GM11168 (cell line): Measurements from ENCODE around the gene TCEAL5.
"Not testable (repeated sequence)": the region's sequence is repeated elsewhere in the genome, so short reads cannot be mapped to it uniquely, and the experiment has no call there.

Experiments
- in situ Hi-C: fragments of 300-500 bp; cut with MboI; formaldehyde crosslinking; loops from one replicate; pipeline ENCODE4 v1.12.0; 2022; ENCODE audit warnings: low sequenced_read_pairs; ENCODE audit not compliant: unreplicated experiment

The TCEAL5 gene, protein sequence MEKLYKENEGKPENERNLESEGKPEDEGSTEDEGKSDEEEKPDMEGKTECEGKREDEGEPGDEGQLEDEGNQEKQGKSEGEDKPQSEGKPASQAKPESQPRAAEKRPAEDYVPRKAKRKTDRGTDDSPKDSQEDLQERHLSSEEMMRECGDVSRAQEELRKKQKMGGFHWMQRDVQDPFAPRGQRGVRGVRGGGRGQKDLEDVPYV

DNA sequence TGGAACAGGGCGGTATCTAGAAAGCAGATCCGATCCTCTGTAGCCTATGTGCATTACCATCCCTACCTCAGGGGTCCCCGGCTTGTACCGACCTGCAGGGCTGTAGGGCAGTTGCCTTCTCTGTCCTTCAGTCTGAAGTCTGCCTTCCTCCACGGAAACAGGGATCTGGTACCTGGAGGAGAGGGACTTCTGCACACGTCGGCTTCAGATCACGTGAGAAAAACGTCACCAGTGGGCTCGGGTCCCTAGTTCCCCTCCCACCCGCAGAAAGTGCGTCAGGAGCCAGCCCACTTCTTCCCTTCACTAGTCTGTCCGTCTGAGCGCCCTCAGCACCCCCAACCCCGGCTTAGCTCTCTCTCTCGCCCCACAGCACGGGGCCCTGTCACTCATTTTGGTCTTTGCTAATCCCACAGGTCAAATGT lies at the start of gene TCEAL5:
Gene TCEAL5, minus strand, starts transcription at position 170 of the 422 bp plus-strand sequence. CDS start 2,187 bp downstream, outside the sequence.
- in situ Hi-C loops, result no loop called here

DNA sequence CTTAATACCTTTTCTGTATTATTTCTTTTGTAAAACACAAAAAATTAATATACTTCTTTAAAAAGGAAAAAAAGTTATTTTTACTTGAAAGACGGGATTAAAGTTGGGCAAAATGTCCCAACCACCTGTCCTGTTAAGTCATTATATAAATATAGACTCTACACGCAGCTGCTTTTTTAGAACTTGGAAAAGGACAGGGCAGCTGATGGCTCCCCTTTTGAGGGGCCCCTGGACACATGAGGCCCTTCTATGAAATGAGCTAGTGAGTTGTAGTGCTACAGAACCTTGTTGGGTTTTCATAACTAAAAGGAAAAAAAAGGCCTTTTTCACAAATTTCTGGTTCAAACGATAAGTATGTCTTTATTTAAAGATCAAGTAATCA lies 34.8 kb upstream of the TCEAL5 start:
- in situ Hi-C loops, result no loop called here

DNA sequence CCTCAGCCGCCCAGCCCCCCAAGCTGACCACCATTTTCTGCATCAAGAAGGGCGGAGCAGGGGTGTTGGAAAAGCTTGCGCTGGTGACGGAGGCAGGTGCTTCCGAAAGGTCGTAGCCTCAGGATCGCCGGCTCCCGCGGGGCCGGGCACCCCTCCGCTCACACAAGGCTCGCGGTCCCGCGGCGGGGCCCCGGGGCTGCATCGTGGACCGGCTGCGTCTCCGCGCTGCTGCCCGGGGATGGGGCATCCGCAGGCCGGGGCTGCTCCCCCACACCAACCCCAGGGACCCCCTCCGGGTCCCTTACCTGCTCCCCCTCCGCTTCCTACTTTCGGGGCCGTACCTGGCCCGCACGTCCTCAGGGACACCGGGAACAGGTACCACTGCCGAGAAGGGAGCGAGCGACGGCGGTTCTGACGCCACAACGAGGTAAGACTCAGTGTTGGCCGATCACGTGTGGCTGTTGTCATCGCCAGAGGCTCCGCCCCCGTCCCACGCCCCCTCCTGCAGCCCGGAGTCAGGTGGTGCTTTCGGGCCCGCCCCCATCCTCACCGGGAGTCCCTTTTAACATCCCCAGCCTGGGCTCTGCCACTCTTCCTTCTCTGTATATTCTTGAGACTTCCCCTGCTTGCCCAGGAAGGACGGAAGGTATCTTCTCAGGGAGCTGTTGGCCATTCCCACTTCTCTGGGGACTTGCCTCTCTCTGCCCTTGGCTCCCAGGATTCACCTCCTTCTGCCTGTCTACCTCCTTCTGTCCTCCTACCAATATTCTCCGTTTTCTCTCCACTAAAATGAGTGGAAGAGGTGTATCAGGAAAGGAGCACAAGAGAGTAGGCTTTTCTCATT lies 34.2 kb upstream of the TCEAL5 start, which contains the start of gene BEX2:
Gene BEX2, minus strand, starts transcription at position 436 of the 844 bp plus-strand sequence. CDS start 1,014 bp downstream, outside the sequence.
- in situ Hi-C loops, result no loop called here

DNA sequence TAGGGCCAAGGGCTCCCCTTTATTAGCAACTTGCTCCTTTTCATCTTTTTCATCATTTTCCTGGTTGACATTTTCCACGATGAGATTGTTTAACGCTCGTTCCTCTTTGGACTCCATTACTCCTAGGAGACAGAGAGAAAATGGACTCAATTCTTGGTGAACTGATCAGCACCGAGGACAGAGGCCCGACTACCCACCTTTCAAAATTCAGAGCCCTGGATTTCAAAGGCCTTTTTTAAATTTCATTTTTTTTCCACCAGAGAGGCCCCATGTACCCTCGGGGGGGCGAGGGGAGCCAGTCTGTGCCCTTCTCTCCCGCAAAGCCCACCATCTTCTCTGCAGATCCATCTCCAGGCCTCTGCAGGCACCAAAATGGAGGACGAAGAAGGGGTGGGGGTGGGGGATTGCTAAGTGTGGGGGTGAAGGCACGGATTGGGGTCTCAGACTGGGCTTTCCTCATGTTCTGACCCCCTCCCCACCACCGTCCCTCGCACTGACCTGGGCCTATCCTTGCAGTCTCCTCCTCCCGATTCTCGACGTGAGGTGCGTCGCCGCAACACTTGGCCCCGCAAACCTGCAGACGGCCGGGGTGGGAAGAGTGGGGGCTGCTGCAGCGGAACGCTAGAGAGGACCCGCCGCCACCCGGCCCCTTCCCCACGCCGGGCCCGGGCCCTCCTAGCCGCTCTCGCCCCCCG lies 33.5 kb upstream of the TCEAL5 start:
- in situ Hi-C loops, result no loop called here

DNA sequence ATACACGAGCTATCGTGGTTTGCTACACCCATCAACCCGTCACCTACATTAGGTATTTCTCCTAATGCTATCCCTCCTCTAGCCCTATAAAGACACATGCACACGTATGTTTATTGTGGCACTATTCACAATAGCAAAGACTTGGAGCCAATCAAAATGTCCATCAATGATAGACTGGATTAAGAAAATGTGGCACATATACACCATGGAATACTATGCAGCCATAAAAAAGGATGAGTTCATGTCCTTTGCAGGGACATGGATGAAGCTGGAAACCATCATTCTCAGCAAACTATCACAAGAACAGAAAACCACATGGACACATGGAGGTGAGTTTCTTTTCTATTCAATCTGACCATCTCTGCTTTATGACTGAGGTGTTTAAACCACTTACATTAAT lies 29.1 kb upstream of the TCEAL5 start:
- in situ Hi-C loops, result not testable (repeated sequence)

DNA sequence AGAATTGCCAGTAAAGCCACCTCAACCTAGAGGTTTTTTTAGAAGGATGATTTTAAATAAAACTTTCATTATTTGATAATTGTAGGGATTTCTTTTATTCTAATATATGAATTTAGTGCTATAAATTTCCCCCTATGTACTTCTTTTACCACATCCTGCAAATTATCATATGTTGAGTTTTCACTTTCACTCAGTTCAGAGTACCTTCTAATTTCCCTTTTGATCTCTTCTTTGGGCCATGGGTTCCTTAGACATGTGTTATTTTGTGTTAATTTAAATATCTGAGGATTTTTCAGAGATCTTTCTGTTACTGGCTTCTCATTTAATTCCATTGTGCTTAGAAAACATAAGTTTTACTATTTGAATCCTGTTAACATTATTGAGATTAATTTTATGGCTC lies 28.2 kb upstream of the TCEAL5 start:
- in situ Hi-C loops, result no loop called here

DNA sequence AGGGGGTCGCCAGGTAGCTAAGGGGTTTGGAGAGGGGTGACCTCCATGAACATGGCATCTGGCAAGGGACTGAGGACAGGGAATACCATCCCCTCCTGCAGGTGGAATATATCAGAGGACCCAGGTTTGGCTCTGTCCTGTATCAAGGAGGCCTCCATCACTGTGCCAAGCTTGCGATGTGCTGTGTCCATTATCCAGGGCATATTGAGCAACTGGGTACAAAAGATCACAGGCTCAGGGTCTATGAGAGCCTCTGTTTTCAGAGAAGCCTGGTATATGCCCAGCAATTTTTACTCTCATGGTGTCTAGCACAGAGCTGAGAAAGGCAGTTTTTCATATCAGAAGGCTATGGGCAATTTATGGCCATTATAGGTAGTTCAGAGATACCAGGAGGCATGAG lies 16.6 kb upstream of the TCEAL5 start:
- in situ Hi-C loops, result no loop called here

DNA sequence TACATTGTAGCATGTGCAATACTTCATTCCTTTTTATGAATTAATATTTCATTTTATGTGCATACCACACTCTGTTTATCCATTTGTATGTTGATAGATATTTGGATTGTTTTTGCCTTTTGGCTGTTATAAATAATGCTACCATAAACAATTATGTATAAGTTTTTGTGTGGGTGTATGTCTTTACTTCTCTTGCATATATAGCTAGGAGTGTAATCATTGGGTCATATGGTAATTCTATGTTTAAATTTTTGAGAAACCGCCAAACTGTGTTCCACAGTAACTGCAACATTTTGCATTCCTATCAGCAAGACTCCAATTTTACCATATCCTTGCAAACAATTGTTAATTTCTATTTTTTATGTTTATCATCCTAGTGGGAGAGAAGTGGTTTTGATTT lies 3.1 kb upstream of the TCEAL5 start:
- in situ Hi-C loops, result no loop called here

DNA sequence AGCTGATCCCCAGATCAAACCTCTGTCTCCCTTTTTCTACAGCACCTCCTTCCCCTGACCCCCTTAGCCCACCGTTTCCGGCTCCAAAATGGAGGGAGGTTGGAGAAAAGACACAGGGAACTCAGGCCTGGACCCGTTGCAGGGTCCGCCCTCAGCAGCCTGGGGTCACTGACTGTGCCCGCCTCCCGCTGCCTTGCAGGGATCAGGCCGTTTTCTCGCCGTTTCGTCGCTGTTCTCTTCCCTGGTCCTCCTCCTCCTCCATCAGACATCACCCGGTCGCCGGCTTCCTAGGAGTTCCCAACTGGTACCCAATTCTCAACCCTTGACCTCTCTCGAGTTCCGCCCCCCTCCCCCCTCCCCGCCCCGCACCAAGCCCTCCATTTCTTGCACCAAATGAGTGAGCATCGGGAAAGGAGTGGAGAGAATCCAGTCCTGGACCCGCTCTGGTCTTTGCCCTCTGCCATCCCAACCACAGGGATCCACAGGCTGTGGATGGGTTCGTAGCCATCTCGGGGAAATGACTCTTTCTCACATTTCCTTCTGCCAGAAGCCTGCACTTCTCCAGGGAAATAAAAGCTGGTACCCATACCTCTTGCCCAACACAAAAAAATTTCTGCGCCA lies 493 bp downstream of the TCEAL5 start:
- in situ Hi-C loops, result no loop called here

DNA sequence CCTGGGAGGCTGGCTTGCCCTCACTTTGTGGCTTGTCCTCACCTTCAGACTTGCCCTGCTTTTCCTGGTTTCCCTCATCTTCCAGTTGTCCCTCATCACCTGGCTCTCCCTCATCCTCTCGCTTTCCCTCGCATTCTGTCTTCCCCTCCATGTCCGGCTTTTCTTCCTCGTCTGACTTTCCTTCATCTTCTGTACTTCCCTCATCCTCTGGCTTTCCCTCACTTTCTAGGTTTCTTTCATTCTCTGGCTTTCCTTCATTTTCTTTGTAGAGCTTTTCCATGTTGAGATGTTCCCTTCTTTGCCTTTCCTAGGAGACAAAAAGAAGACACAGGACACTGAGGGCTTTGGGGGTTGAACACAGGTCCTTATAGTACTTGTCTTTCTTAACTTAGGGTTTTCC lies 2.3 kb downstream of the TCEAL5 start:
- in situ Hi-C loops, result no loop called here

DNA sequence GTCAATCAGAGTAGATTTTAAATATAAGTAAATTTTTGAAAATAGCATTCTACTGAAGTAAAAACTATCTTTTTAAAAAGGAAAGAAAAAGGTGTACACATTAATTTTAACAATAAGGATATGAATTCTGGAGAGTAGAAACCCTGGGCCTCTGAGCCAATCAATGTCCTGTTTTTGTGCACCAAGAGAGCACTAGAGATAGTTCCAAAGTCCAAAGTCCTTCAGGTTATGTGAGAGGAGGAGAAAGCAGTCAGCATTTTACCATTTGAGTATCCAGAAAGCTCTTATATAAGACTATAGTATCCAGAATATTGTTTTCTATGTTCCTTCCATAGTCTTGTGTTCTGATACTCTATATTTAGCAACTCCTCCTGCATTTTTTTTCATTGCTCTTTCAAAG lies 18.3 kb downstream of the TCEAL5 start:
- in situ Hi-C loops, result no loop called here

DNA sequence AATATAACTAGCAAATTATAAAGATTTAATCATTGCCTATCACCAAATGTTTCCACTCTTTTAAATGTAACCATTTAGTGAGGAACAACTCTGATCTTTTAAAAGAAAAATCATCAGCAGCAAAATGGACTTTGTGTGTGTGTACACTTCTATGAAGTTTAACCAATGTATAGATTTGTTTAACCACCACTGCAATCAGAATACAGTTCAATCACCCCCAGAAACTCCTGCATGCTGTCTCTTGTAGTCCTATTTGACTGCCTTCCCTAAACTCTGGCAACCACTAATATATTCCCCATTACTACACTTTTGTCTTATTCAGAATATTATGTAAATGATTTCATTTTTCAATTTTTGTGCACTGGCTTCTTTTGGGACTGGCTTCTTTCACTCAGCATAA lies 19.9 kb downstream of the TCEAL5 start:
- in situ Hi-C loops, result no loop called here

DNA sequence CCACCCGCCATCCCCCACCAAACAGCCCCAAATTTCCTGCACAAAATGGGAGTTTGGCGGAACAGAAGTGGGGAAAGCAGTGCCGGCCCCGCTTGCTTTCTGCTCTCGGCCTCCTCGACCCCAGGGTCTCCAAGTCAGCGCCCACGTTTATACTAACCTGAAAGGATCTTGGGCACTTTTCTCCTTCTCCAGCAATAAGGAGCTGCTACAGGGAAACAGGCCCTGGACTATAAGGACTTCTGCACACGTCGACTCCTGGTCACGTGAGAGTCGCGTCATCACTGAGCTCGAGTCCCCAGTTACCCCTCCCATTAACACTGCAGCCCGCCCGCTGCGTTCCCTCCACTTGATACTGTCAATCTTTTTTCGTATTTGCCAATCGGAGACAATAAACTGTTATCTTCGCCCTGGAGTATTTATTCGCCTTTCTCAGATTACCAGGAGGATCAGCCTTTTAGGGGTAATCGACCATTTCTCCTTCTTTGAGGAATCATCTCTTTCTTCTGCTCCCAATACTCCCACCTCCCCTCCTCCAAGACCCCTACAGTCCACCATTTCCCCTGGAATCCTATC lies 21.5 kb downstream of the TCEAL5 start, which contains the start of gene TCEAL8:
Gene TCEAL8, minus strand, starts transcription at position 235 of the 573 bp plus-strand sequence. CDS start 1,176 bp downstream, outside the sequence.
- in situ Hi-C loops, result no loop called here

DNA sequence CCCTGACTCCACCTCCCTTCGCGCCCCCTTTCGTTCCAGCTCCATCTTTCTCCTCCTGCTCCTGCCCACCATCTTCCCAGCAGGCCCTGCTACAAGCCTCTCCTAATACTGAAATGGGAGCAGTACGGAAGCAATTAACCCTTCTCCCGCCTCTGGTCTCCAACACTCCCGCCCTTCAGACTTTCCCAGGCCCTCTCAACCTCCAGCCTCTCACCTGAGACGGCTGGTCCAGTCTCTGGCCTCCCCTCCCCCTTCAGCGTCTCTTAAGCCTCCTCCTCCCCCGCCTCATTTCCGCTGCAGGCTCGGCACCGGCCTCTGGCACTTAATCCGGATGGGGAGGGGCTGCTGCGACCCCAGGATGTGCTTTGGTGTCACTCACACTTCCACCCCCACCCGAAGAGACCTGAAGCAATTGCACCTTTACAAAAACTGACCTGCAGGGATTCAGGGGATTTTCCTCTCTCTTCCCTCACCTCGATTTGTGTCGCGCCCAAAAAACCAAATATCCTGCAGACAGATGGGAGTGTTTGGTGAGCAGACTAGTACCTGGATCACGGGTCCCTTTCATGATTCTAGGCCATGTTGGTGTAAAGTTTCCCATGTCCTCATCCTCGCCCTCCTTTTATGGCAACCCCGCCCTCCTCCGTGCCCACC lies 22.3 kb downstream of the TCEAL5 start:
- in situ Hi-C loops, result no loop called here

DNA sequence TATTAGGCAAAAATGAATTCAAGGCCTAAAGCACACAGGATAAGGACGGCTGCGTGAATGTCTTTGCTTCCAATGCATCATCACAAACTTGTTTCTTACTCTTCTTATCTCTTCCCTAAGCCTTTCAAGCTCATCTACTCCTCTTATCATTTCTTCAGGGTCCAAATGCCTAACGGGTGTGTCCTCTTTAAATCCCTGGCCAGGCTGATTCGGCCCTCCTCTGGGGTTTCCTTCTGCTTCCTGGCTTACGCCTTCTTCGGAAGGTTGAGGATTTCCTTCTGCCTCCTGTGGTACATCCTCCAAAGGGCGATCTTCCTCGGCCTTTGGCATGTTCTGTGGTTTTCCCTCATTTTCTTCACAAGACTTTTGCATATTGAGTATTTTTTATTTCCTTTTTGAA lies 22.9 kb downstream of the TCEAL5 start:
- in situ Hi-C loops, result no loop called here

DNA sequence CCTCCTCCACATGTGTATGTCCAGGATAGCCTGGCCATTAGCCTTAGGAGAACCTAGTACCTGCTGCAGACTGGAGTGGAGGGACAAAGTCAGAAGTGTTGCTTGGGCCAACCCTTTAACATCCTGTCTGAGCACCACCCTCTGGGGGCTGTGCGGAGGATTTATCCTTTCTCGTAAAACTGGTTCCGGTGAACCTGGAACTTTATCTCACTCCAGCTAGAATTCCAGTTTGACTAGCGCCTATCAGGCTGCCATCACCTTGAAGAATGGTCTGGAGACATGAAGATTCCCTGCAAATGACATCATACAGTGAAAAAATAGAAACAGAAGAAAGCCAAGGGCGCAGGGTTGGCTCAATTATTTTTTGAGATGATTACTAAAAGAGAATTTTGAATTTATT lies 25.6 kb downstream of the TCEAL5 start:
- in situ Hi-C loops, result no loop called here

DNA sequence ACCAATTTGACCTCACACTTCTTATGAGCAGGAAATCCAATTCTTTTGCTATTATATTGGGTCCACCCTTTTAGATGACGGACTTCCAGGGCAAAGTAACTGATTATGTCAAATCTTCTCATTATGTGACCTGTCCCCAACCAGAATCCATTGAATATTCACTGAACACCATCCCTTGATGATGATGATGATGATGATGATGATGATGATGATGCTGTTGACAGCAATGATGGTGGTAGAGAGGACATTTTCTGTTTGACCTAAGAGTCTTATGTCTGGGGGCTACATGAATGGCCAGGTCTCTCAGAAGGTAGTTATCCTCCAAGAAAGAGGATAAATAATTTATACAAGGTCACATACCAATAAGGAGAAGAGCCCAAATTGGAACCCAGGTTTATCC lies 26.7 kb downstream of the TCEAL5 start:
- in situ Hi-C loops, result no loop called here

DNA sequence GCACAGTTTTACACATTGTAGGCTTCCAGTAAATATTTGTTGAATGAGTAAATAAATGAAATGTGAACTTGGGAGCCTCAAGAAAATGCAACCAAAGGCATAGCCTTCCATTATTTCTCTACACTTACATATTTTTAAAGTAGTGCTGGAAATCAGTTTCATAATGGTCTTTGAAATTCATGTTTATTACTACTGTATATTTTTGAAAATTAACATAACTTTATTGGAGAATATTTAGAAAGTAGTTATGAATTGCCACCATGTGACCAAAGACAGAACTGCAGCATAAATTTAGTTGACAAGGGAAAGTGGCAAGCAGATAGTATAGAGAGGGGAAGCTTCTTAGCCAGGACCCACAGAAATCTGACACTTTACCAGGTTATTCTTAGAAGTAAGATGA lies 28.0 kb downstream of the TCEAL5 start:
- in situ Hi-C loops, result no loop called here

DNA sequence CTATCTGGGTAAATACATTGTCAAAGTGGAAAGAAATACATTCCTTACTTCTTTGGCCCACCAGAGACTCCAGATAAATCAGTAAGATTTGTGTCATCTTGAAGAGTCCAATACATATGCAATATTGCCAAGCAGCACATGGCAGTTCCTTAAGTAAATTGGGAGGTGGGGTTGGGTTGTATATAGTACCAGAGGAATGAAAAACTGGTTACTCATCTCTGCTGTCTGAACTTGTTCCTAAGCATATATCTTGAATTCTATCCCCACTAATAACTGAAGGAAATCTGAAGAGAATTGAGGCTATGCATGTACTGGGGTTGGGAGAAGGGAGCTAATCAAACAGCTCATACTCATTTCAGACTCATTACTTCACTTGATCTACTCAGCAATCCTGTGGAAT lies 36.4 kb downstream of the TCEAL5 start:
- in situ Hi-C loops, result no loop called here

DNA sequence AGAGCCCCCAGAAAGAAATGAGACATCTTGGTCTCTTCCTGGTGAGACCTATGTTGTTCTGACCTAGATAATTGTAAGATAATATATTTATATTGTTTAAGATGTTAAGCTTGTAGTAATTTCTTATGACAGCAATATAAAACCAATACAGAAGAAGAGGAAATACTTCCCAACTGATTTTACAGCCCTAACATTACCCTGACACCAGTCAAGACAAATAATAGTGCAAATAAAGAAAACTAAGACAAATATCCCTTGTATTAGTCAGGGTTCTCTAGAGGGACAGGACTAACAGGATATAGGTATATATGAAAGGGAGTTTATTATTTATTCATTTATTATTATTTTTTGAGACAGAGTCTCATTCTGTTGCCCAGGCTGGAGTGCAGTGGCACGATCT lies 40.3 kb downstream of the TCEAL5 start:
- in situ Hi-C loops, result no loop called here
